Gastrocnemius medialis (tissue), 4 donors: ENCODE results near the gene NOVA1.

Experiments used
- CTCF ChIP-seq, 5 experiments: fragments of 450-650 bp in 3 of 5; fragments of 200-600 bp in 2 of 5; sonication (generic) in 2 of 5; IDR thresholded peaks in 4 of 5; conservative IDR thresholded peaks in 1 of 5; 1 replicate in 4 of 5; 2 replicates in 1 of 5; pipeline ENCODE4 v1.5.1; 2016 to 2019; ENCODE audit warnings: antibody characterized with exemption in 5 of 5, mild to moderate bottlenecking in 3 of 5, moderate library complexity in 3 of 5
- POLR2A ChIP-seq, 2 donors: fragments of 450-650 bp; IDR thresholded peaks; one replicate each; pipeline ENCODE4 v1.6.1; 2017; ENCODE audit warnings: antibody characterized with exemption in 2 of 2, mild to moderate bottlenecking in 2 of 2, moderate library complexity in 2 of 2

GRCh38 chr14:26605602-26606001 is 7.8 kb upstream of the NOVA1 start:
- TF ChIP-seq CTCF (IDR thresholded peaks at IDR 0.05 in 4 of 5, conservative IDR thresholded peaks at IDR 0.05 in 1 of 5) (no peak), POLR2A (IDR thresholded peaks at IDR 0.05) (no peak)
